Activated CD4-positive, CD25-positive, alpha-beta regulatory T cell (primary cell): ENCODE measurements around the gene RPL37A.

ENCODE experiments used
- DNase-seq, 4 experiments: peaks; one replicate each; lab custom pipeline; 2025; lab: John Stamatoyannopoulos, UW

The RPL37A gene

DNA sequence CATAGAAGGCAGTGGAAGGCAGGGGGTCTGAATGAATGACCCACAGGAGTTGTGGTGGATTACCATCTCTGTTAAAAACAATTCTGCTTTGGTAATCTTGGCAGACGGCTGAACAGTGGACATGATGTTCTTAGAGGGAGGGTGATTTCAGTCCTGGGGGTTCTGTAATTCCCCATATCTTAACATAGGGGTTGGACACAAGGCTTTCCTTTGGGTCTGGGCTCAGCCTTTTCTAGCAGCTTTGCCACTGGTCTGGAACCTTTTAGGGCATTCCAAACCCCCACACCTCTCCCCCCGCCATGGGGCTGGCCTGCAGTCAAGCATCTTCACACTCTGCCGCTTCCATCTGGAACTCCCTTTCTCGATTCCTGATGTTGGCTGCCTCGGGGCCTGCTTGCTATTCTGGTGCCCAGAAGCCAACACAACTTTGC, 50.3 kb downstream of the RPL37A start:
- no peak for DNase-seq

DNA sequence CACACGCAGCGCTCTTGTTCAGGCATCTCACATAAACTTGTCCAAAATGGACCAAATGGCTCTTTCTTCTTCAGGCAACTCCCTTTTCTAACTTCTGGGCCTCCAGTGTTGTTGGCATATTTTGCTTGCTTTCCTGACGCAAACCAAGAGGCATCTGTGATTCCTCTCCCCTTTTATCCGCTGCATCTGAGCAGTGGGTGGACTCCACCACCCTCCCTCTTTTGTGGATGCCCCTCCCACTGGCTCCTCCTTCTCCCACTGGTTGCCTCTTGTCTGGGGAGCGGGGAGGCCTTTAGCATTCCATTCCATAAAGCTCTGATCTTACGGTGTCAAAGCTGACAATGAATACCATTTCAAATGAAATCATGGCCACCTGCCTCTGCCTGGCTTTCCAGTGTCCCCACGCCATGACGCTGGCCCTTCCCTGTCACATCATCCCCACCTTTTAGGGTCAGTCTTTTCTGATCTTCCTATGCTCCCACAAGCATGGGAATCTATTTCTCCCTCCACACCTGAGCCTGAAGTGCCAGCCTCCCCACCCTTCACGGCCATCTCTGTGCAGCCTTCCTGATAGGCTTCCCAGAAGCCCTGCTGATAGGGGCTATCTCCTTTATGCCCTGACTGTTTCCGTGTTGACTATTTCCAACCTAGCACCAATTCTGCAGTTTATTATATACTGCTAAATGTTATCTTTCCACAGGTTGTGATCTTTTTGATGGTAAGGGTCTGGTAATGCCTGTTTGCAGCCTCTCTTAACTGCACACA, 51.5 kb downstream of the RPL37A start:
- no peak for DNase-seq

DNA sequence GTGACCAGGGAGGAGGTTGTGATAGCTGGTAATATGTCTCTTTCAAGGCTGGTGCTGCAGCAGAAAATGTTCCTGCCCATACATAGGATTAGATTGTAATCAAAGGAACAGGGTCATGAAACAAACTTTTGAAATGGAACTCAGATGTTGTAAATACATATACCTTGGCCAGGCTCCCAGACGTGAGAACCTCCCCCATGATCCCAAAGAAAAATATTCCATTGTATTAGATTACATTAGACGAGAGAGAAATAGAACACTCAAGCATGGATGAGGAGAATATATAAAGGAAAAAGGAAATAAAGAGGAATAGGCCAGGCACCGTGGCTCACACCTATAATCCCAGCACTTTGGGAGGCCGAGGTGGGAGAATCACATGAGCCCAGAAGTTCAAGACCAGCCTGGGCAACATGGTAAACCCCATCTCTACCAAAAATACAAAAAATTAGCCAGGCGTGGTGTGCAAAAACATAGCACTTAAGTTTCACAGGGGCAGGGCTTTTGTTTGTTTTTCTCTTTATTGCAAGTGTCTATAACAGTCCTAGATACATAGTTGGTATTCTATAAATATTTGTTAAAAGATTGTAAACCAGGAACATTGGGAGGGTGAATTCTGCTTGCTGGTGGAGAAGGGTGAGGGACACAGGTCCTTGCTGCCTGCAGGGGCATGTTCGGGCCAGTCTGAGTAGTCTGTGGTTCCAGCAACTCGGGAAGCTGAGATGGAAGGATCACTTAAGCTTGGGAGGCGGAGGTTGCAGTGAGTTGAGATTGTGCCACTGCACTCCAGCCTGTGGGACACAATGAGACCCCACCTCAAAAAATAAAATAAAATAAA, 52.8 kb downstream of the RPL37A start:
- no peak for DNase-seq

DNA sequence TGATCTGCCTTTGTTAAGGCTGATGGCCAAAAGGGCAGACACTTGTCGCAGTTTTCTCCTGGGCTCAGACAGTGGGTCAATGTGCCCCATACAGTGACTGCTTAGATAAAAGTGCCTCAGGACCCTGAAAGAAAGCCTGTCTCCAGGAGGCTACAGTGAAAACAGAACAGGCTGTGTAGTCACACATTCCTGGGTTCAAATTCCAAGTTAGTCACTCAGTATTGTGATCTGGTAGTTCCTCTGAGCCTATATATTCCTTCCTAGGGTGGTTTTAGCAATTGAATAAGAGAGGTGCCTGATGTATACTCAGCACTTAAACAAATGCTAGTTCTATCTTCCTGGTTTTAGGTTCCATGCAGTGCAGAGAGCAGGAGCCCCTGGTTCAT, 54.4 kb downstream of the RPL37A start:
- DNase-seq: no peak
